B cell (primary cell): ENCODE results near the gene SH2D3C.

Source experiments
- EZH2 ChIP-seq: IDR thresholded peaks from 2 replicates; pipeline ENCODE4 v1.6.1; 2012; ENCODE audit warnings: borderline replicate concordance, low read depth, mild to moderate bottlenecking, moderate library complexity, low read length; ENCODE audit not compliant: insufficient read depth, poor library complexity, severe bottlenecking
- TF ChIP-seq, protein P1 (sequence below): fragments of 200-600 bp; IDR thresholded peaks from one replicate; pipeline ENCODE4 v1.8.0; 2022; ENCODE audit warnings: antibody characterized with exemption, mild to moderate bottlenecking

DNA sequence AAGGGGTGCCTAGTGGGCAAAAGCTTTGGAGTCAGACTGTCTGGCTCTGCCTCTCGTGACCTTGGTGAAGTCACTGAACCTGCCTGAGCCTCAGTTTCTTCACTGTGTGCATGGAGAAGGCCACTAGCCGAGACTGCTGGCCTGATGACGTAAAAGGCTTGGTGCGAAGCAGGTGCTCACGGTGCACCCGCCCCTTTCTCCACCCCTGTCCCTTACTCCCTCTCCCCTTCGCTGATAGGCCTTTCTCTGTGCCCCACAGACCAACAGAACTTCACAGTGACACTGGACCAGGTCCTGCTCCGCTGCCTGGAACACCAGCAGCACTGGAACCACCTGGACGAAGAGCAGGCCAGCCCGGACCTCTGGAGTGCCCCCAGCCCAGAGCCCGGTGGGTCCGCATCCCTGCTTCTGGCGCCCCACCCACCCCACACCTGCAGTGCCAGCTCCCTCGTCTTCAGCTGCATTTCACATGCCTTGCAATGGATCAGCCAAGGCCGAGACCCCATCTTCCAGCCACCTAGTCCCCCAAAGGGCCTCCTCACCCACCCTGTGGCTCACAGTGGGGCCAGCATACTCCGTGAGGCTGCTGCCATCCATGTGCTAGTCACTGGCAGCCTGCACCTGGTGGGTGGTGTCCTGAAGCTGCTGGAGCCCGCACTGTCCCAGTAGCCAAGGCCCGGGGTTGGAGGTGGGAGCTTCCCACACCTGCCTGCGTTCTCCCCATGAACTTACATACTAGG is 34.6 kb upstream of the SH2D3C start:
- TF ChIP-seq, protein P1, sequence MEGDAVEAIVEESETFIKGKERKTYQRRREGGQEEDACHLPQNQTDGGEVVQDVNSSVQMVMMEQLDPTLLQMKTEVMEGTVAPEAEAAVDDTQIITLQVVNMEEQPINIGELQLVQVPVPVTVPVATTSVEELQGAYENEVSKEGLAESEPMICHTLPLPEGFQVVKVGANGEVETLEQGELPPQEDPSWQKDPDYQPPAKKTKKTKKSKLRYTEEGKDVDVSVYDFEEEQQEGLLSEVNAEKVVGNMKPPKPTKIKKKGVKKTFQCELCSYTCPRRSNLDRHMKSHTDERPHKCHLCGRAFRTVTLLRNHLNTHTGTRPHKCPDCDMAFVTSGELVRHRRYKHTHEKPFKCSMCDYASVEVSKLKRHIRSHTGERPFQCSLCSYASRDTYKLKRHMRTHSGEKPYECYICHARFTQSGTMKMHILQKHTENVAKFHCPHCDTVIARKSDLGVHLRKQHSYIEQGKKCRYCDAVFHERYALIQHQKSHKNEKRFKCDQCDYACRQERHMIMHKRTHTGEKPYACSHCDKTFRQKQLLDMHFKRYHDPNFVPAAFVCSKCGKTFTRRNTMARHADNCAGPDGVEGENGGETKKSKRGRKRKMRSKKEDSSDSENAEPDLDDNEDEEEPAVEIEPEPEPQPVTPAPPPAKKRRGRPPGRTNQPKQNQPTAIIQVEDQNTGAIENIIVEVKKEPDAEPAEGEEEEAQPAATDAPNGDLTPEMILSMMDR = no peak
- no peak for TF ChIP-seq EZH2
